ENCODE measurements around the gene SYNGR3. TPM values are rescaled to one million over a fixed set of nuclear protein-coding genes. Genes with fewer than 3 reads are reported as not detected.

Gene SYNGR3
- total and polyA plus RNA-seq, 2 of the 13 experiments (the other 11 are each of a cell fraction or from before 2014, with no cell fraction given): 0.97 to 5.7 TPM

DNA sequence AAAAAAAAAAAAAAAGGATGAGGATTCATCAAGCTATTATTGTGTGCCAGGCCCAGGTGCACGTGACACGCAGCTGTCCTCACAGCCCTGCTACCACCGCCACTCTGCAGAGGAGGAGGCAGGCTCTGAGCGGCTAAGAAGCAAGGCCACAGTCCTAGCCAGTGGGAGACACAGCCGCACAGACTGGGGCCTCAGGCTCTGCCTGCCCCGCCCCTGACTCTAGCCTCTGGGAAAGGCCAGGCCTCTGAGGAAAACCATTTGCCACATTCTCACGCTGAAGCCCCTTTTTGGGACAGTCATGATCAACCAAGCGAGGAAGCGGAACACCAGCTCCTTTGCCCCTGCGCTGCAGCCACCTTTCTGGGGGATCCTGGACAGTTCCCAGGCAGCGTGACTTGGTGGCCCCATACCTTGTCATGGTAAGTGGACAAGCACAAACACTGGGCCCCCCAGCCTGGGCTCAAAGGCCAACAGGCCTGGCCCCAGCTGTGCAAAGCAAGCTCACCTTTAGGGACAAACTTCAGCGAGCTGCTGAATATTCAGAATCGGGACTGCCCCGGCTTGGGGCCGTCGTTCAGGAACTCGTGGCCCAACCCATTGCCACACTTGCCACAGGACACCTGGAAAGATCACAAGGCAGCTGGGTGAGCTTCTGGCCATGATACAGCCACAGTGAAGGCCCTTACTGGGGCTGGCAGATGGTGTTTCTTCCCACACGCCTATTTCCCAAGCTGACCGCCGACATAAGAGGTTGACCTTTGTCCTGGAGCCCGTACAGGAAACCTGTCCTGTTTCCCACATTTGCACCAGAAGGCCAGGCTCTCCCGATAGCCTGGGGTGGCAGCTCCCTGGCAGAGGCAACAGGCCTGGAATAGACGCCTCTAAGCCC is 49.3 kb upstream of the SYNGR3 start (continued):
- TF ChIP-seq PHF8 (CRISPR knock-in tag; IDR thresholded peaks at IDR 0.05): no peak; the same call in 1 of the 2 replicates
- TF ChIP-seq ZNF446 (CRISPR knock-in tag; IDR thresholded peaks at IDR 0.05): no peak
- peak; percentile 80; the same call in 1 of the 2 replicates for TF ChIP-seq HNRNPL (IDR thresholded peaks at IDR 0.05; ENCODE audit: low read depth, low read length)
- no peak for TF ChIP-seq NBN (conservative IDR thresholded peaks at IDR 0.05)
- no peak for TF ChIP-seq KLF15 (CRISPR knock-in tag; IDR thresholded peaks at IDR 0.05; ENCODE audit: borderline replicate concordance)
- TF ChIP-seq, protein P1, sequence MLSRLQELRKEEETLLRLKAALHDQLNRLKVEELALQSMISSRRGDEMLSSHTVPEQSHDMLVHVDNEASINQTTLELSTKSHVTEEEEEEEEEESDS (CRISPR knock-in tag; IDR thresholded peaks at IDR 0.05; ENCODE audit: borderline replicate concordance): no peak
- TF ChIP-seq ZNF34 (CRISPR knock-in tag; IDR thresholded peaks at IDR 0.05; ENCODE audit: borderline replicate concordance): no peak
- TF ChIP-seq MIXL1 (CRISPR knock-in tag; IDR thresholded peaks at IDR 0.05): peak; percentile 25; the same call in 1 of the 2 replicates
- 0 out of 2 replicates have a peak, but pooled peaks have one; percentile 26 for TF ChIP-seq RNF2 (conservative IDR thresholded peaks at IDR 0.05; ENCODE audit: low read depth)
- TF ChIP-seq SNAI1 (CRISPR knock-in tag; IDR thresholded peaks at IDR 0.05; ENCODE audit: borderline replicate concordance): peak; percentile 91; the same call in 1 of the 2 replicates
- TF ChIP-seq, protein P2, sequence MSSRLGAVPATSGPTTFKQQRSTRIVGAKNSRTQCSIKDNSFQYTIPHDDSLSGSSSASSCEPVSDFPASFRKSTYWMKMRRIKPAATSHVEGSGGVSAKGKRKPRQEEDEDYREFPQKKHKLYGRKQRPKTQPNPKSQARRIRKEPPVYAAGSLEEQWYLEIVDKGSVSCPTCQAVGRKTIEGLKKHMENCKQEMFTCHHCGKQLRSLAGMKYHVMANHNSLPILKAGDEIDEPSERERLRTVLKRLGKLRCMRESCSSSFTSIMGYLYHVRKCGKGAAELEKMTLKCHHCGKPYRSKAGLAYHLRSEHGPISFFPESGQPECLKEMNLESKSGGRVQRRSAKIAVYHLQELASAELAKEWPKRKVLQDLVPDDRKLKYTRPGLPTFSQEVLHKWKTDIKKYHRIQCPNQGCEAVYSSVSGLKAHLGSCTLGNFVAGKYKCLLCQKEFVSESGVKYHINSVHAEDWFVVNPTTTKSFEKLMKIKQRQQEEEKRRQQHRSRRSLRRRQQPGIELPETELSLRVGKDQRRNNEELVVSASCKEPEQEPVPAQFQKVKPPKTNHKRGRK (CRISPR knock-in tag; IDR thresholded peaks at IDR 0.05): no peak
- no peak for TF ChIP-seq ZNF567 (CRISPR knock-in tag; IDR thresholded peaks at IDR 0.05; ENCODE audit: borderline replicate concordance)
- no peak for TF ChIP-seq ZFP41 (CRISPR knock-in tag; IDR thresholded peaks at IDR 0.05; ENCODE audit: borderline replicate concordance)
- TF ChIP-seq ZBTB21 (CRISPR knock-in tag; IDR thresholded peaks at IDR 0.05): no peak
- no peak for TF ChIP-seq KAT7 (CRISPR knock-in tag; IDR thresholded peaks at IDR 0.05; ENCODE audit: borderline replicate concordance)
- peak; percentile 72; the same call in 1 of the 2 replicates for TF ChIP-seq ZNF724P (CRISPR knock-in tag; IDR thresholded peaks at IDR 0.05; ENCODE audit: borderline replicate concordance)
- no peak; the same call in 1 of the 2 replicates for TF ChIP-seq CENPT (CRISPR knock-in tag; IDR thresholded peaks at IDR 0.05; ENCODE audit: low read depth)
- TF ChIP-seq ZNF329 (CRISPR knock-in tag; IDR thresholded peaks at IDR 0.05; ENCODE audit: low read depth): 0 out of 2 replicates have a peak, but pooled peaks have one; percentile 16
- peak; percentile 43; the same call in 1 of the 2 replicates for TF ChIP-seq USF2 (IDR thresholded peaks at IDR 0.05; ENCODE audit: low read depth, low read length)
- TF ChIP-seq USF2 (CRISPR knock-in tag; IDR thresholded peaks at IDR 0.05; ENCODE audit: borderline replicate concordance): peak; percentile 44; the same call in 1 of the 2 replicates
- TF ChIP-seq HMGA1 (CRISPR knock-in tag; conservative IDR thresholded peaks at IDR 0.05): no peak
- TF ChIP-seq ZNF280D (CRISPR knock-in tag; IDR thresholded peaks at IDR 0.05): peak; percentile 91

Measured in HepG2 (cell line).